GM12891 (cell line): ENCODE measurements around the gene EFCAB7.
A peak's percentile ranks its signal among the peaks of the same experiment; 100 is the strongest.

Experiments used
- DNase-seq: peaks from one replicate; pipeline ENCODE4 v3.0.0; 2011; ENCODE audit warnings: low spot score; ENCODE audit not compliant: insufficient read length
- FAIRE-seq: peaks from 2 replicates; lab custom pipeline; 2011; peaks lifted over from hg19 to GRCh38; lab: Jason Lieb, UNC
- PAX5 ChIP-seq: IDR thresholded peaks from 2 replicates; pipeline ENCODE4 v1.6.1; 2011; ENCODE audit warnings: low read length, moderate library complexity, mild to moderate bottlenecking; ENCODE audit not compliant: insufficient read depth, severe bottlenecking
- POLR2A ChIP-seq: IDR thresholded peaks from 2 replicates; pipeline ENCODE4 v1.6.1; 2011; ENCODE audit warnings: low read depth, low read length, control low read depth
- POLR2AphosphoS5 ChIP-seq: IDR thresholded peaks from 2 replicates; pipeline ENCODE4 v1.6.1; 2011; ENCODE audit warnings: low read depth, low read length, control low read depth
- POU2F2 ChIP-seq: IDR thresholded peaks from 2 replicates; pipeline ENCODE4 v1.6.1; 2011; ENCODE audit warnings: low read depth, mild to moderate bottlenecking, control low read depth, low read length, moderate library complexity
- SPI1 ChIP-seq: IDR thresholded peaks from 2 replicates; pipeline ENCODE4 v1.6.1; 2011; ENCODE audit warnings: low read depth, low read length, control low read depth
- TAF1 ChIP-seq: IDR thresholded peaks from 2 replicates; pipeline ENCODE4 v1.6.1; 2011; ENCODE audit warnings: low read depth, low read length, control low read depth

The EFCAB7 gene

GRCh38 chr1:63509718-63510117 is 13.6 kb upstream of the EFCAB7 start:
- FAIRE-seq (no peak), DNase-seq (no peak)
- TF ChIP-seq POU2F2 = no peak
- TF ChIP-seq PAX5 = no peak
- no peak for TF ChIP-seq POLR2AphosphoS5
- TF ChIP-seq TAF1 = no peak
- TF ChIP-seq SPI1 = no peak
- TF ChIP-seq POLR2A = no peak

- FAIRE-seq (no peak), DNase-seq (no peak)
Observed at GRCh38 chr1:63512584-63512983, 10.7 kb upstream of the EFCAB7 start.

GRCh38 chr1:63516629-63517028 is 6.7 kb upstream of the EFCAB7 start:
- no peak for DNase-seq
- TF ChIP-seq SPI1 (no peak), POU2F2 (no peak), PAX5 (no peak), POLR2AphosphoS5 (no peak), POLR2A (no peak), TAF1 (no peak)
- FAIRE-seq = no peak

More at GRCh38 chr1:63512584-63512983, 10.7 kb upstream of the EFCAB7 start:
- no peak for TF ChIP-seq SPI1
- no peak for TF ChIP-seq TAF1
- no peak for TF ChIP-seq POLR2A

- no peak for TF ChIP-seq PAX5
- TF ChIP-seq SPI1 = no peak
- no peak for TF ChIP-seq TAF1
- TF ChIP-seq POLR2AphosphoS5 = no peak
- TF ChIP-seq POU2F2 = no peak
- no peak for TF ChIP-seq POLR2A
- no peak for DNase-seq
Observed at GRCh38 chr1:63523738-63524137, 413 bp downstream of the EFCAB7 start.

GRCh38 chr1:63524201-63524600 is 876 bp downstream of the EFCAB7 start:
- TF ChIP-seq PAX5 = no peak
- no peak for TF ChIP-seq POU2F2
- no peak for TF ChIP-seq TAF1
- no peak for TF ChIP-seq POLR2A
- TF ChIP-seq POLR2AphosphoS5 = no peak
- TF ChIP-seq SPI1 = no peak
- DNase-seq (no peak), FAIRE-seq (no peak)

More at GRCh38 chr1:63523738-63524137, 413 bp downstream of the EFCAB7 start:
- FAIRE-seq = no peak

- TF ChIP-seq TAF1 (no peak), POU2F2 (no peak), POLR2A (no peak), POLR2AphosphoS5 (no peak), PAX5 (no peak), SPI1 (no peak)
- peak; percentile 58 for FAIRE-seq
- DNase-seq = no peak
Observed at GRCh38 chr1:63532727-63533126, 9.4 kb downstream of the EFCAB7 start.

- FAIRE-seq (no peak), DNase-seq (no peak)
- TF ChIP-seq POU2F2 (no peak), POLR2A (no peak), SPI1 (no peak), TAF1 (no peak), POLR2AphosphoS5 (no peak), PAX5 (no peak)
Observed at GRCh38 chr1:63533931-63534330, 10.6 kb downstream of the EFCAB7 start.

GRCh38 chr1:63534406-63534805 is 11.1 kb downstream of the EFCAB7 start:
- TF ChIP-seq TAF1 (no peak), POLR2A (no peak), POU2F2 (no peak), POLR2AphosphoS5 (no peak), SPI1 (no peak), PAX5 (no peak)
- no peak for FAIRE-seq

GRCh38 chr1:63537006-63537405 is 13.7 kb downstream of the EFCAB7 start:
- FAIRE-seq (no peak), DNase-seq (no peak)
- TF ChIP-seq SPI1 = no peak
- no peak for TF ChIP-seq PAX5
- TF ChIP-seq POLR2AphosphoS5 = no peak
- TF ChIP-seq POU2F2 = no peak
- no peak for TF ChIP-seq POLR2A
- no peak for TF ChIP-seq TAF1

More at GRCh38 chr1:63534406-63534805, 11.1 kb downstream of the EFCAB7 start:
- no peak for DNase-seq

- no peak for DNase-seq
- no peak for FAIRE-seq
- no peak for TF ChIP-seq POLR2AphosphoS5
- TF ChIP-seq PAX5 = no peak
- no peak for TF ChIP-seq POU2F2
- no peak for TF ChIP-seq TAF1
- TF ChIP-seq POLR2A = no peak
- no peak for TF ChIP-seq SPI1
Observed at GRCh38 chr1:63537940-63538339, 14.6 kb downstream of the EFCAB7 start.

- no peak for FAIRE-seq
Observed at GRCh38 chr1:63545780-63546179, 22.5 kb downstream of the EFCAB7 start.

More at GRCh38 chr1:63545780-63546179, 22.5 kb downstream of the EFCAB7 start:
- DNase-seq = no peak
- no peak for TF ChIP-seq PAX5
- TF ChIP-seq SPI1 = no peak
- TF ChIP-seq POU2F2 = no peak
- TF ChIP-seq TAF1 = no peak
- no peak for TF ChIP-seq POLR2A
- TF ChIP-seq POLR2AphosphoS5 = no peak
